G401 (cell line): ENCODE measurements around the gene PAPSS1. TPM values are rescaled to one million over a fixed set of nuclear protein-coding genes. Genes with fewer than 3 reads are reported as not detected.

ENCODE experiments used
- DNase-seq: peaks from one replicate; pipeline ENCODE4 v3.0.0-alpha.2; 2015; ENCODE audit warnings: low spot score
- in situ Hi-C: cut with HindIII; loops from 2 replicates; pipeline ENCODE4 v1.10.0; 2016; ENCODE audit warnings: low sequenced_read_pairs, mixed read lengths
- total RNA-seq: library from RNA; depleted of rRNA; stranded (reverse); fragments of >200 nt; shearing (Covaris generic); gene quantifications from 2 replicates; pipeline ENCODE4 v1.2.3, GENCODE V29; 2014

Gene PAPSS1
- total RNA-seq, 1 experiment from 2014 or later: 23.8 TPM

DNA sequence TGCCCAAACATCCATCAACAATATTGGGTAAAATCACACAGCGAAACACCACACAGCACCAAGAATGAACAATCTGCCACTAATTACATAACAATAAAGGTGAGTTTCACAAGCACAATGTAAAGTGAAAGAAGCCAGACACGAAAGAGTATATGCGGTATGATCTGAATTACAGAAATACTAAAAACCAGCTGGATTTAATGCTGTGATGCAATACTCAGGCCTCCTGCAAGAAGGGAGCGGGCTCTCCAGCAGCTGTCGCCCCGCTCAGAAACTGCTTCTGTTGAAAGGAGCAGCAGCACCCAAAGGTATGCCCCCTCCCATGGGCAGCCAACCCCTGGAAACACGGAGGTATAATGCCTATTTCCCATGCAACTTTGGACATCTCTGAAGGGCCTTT lies 77.0 kb downstream of the PAPSS1 start:
- in situ Hi-C loops: no loop called here
- no peak for DNase-seq

- no peak for DNase-seq
Measured at GRCh38 chr4:107640878-107641277, 79.2 kb downstream of the PAPSS1 start.

GRCh38 chr4:107640197-107640596 lies 79.8 kb downstream of the PAPSS1 start:
- DNase-seq: no peak
- in situ Hi-C loops: no loop called here

More at GRCh38 chr4:107640878-107641277, 79.2 kb downstream of the PAPSS1 start:
- in situ Hi-C loops: no loop called here

- in situ Hi-C loops: no loop called here
- DNase-seq: no peak
Measured at GRCh38 chr4:107635735-107636134, 84.3 kb downstream of the PAPSS1 start.

DNA sequence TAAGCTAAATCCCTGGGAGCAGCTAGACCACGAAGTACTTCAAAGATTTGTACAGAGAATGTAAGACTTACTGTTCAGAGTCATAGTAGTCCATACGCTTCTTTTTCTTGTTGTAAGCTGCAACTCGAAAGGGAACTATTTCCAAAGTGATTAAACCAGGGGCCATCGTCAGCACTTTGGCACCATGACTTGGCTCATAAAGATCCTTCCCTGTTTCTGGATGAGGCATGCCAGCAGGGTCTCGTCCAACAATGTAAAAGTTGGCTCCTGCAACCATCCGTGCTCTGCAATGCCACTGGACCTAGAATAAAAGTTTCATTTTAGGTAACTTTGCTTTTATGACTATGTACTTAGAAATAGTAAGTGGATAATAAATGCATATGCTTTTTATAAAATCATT lies 88.5 kb downstream of the PAPSS1 start:
- peak; percentile 24 for DNase-seq
- in situ Hi-C loops: no loop called here

GRCh38 chr4:107630185-107630705 lies 89.8 kb downstream of the PAPSS1 start:
- in situ Hi-C loops: no loop called here
- DNase-seq: no peak

DNA sequence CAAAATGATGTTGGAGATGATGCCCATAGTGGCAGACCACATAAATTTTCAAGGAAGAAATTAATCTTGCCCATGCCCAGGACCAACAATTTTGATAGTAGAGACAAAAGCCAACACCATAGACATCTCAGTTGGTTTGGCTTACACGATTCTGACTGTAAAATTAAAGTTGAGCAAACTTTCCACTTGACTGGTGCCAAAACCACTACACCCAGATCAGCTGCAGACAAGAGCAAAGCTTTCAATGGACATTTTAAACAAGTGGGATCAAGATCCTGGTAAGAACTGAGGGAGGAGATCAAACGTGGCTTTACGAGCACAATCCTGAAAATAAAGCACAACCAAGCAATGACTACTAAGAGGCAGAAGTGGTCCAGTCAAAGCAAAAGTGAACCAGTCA lies 90.7 kb downstream of the PAPSS1 start:
- in situ Hi-C loops: no loop called here

DNA sequence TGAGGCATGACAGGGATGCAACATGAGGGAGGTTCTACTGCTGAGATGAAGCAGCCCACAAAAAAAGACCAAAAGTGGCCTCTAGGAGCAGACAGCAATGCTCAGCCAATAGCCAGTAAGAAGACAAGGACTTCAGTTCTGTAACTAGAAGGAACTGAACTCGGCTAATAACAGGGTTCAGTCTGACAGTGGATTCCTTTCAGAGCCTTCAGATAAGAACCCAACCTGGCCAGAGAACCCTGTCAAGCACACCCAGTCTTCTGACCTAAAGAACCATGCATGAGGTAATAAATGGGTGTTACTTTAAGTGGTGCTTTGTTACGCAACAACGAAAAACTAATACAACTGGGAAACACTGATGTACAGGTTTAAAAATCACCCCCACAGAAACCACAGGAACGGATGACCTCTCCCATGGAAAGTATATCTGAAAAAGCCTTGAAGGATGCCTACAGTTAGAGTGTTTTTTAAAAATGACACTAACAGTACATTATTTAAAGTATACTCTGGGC lies 94.6 kb downstream of the PAPSS1 start:
- in situ Hi-C loops: no loop called here

More for the DNA sequence above, 90.7 kb downstream of the PAPSS1 start:
- no peak for DNase-seq

GRCh38 chr4:107624024-107624423 lies 96.0 kb downstream of the PAPSS1 start:
- in situ Hi-C loops: no loop called here

More for the DNA sequence above, 94.6 kb downstream of the PAPSS1 start:
- DNase-seq: no peak

DNA sequence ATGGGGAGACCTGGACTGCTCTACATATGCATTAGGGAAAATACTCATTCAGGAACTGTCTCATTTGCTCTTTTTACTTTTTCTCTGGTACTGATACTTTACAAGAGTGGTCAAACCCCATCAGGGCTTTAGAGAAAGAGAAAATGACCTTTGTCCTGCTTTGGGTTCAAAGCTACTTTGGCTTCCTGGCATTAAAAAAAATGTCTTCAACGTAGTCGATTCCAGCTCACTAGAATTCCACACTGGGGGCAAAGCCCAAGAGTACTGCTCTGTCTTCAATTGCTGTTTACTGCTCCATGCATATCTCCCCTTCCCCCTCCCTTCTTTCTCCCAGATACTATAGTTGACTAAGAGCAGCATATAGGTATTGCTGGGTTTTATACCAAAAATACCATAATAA lies 98.0 kb downstream of the PAPSS1 start:
- in situ Hi-C loops: no loop called here
- DNase-seq: no peak

More at GRCh38 chr4:107624024-107624423, 96.0 kb downstream of the PAPSS1 start:
- DNase-seq: no peak

GRCh38 chr4:107619731-107620130 lies 100.3 kb downstream of the PAPSS1 start:
- in situ Hi-C loops: no loop called here
- no peak for DNase-seq

DNA sequence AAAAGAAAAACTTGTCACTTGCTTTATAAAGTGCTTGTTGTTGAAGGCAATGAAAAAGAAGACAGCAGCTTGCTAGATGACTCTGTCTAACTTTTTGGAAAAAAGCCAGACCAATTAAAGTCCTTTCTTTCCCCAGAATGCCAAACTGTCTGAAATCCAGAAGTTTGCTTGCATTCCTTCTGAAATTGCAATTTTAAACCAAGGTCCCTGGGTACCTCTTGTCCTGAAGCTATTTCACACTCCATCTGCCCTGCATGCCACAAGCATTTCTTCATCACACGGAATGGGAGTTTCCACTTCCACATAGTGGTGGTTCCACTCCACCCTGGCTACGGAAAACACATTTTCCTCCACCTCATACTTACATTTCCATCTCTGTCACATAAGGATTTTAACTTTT lies 101.0 kb downstream of the PAPSS1 start:
- in situ Hi-C loops: no loop called here
- peak; percentile 6 for DNase-seq

GRCh38 chr4:107618656-107619055 lies 101.4 kb downstream of the PAPSS1 start:
- no peak for DNase-seq
- in situ Hi-C loops: no loop called here

DNA sequence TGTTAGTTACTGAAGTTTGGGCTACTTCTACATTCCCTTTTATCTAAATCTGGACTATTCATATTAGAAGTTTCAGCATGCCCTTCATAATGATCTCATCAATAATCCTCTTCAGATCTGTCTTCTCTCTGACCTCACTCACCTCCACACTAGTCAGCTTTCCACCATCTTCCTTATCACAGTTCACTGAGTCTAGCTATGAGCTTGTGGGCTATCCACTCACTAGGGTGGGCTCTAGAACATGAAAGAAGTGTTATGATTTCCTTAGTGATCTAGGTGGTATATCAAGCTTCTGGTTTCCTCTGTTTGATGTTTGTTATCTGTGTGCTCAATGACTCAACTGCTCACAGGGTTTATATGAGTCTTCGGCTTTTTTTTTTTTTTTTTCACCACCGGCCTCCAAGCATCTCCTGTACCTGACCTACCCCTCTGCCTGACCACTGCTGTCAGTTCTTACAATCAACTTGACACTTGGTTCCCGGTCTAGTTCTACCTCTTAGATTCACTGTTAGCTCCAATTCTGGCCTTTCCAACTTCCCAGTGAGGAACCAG lies 103.1 kb downstream of the PAPSS1 start:
- no peak for DNase-seq
- in situ Hi-C loops: no loop called here

GRCh38 chr4:107615809-107616208 lies 104.2 kb downstream of the PAPSS1 start:
- in situ Hi-C loops: no loop called here
- no peak for DNase-seq

DNA sequence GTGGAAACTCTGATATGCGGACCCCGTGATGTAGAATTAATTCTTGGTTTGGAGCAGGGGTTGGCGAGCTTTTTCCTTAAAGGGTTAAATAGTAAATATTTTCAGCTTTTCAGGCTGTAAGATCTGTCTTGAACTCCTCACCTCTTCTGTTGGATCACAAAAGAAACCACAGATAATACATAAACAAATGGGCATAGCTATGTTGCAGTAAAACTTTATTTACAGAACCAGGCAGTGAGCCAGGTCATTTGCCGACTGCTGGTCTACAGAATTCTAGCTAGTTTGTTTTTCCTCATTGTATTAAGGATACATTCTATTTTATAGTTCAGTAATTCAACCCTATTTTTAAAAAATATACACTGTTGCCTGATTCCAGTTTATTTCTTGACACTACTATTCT lies 116.6 kb downstream of the PAPSS1 start:
- in situ Hi-C loops: no loop called here
- DNase-seq: no peak

DNA sequence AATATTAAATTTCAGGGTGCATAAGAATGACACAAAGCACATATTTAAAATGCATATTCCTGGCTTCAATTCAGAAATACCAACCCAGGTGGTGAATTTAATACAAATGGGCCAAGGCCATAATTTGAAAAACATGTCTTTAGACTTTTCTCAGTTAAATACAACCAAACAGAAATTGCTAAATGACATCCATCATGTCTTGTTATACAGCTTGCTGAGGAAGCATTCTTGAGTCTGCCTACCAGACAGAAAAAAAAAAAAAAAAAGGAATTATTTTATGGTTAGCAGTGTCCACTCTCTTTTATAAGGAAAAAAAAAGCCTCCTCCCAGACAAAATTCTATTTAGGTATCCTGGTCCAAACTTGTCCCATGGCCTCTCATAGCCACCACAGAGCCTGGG lies 119.1 kb downstream of the PAPSS1 start:
- no peak for DNase-seq
- in situ Hi-C loops: no loop called here

GRCh38 chr4:107600436-107600835 lies 119.6 kb downstream of the PAPSS1 start:
- DNase-seq: no peak

GRCh38 chr4:107599841-107600240 lies 120.2 kb downstream of the PAPSS1 start:
- in situ Hi-C loops: no loop called here
- no peak for DNase-seq

More at GRCh38 chr4:107600436-107600835, 119.6 kb downstream of the PAPSS1 start:
- in situ Hi-C loops: no loop called here

GRCh38 chr4:107593230-107593629 lies 126.8 kb downstream of the PAPSS1 start:
- in situ Hi-C loops: no loop called here
- DNase-seq: no peak

DNA sequence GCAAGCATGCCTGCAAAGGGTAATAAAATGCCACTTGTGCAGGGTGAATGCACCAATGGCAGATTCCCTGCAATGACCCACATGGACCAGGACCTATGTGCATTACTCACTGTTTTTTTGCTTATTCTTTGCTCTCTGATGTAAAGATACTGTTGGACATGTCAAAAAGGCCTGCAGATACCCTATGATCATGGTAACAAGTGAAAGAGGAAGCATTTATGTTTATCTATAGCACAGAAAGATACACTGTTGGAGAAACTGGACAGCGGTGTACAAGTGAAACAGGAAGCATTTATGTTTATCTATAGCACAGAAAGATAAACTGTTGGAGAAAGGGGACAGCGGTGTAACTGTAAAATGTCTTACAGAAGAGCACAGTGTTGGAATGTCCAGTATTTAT lies 127.5 kb downstream of the PAPSS1 start:
- in situ Hi-C loops: no loop called here
- DNase-seq: no peak
